OCI-LY3 (cell line): ENCODE results near the gene EML3.
A peak's percentile ranks its signal among the peaks of the same experiment; 100 is the strongest.

Experiments
- H2AFZ ChIP-seq: fragments of 200-600, 300-600 bp; shearing (Covaris generic); 2 replicates; pipeline ENCODE4 v1.6.0; 2014; ENCODE audit warnings: antibody characterized with exemption, low read depth, low read length
- H3K27ac ChIP-seq: fragments of 200-600, 300-600 bp; sonication (generic); 2 replicates; pipeline ENCODE4 v1.5.1; 2014; ENCODE audit warnings: mild to moderate bottlenecking, low read length, moderate library complexity, mixed read lengths
- H3K27me3 ChIP-seq: fragments of 200-600, 300-600 bp; sonication (generic); 2 replicates; pipeline ENCODE4 v1.6.1; 2014; ENCODE audit warnings: low read depth, low read length, mixed read lengths
- H3K36me3 ChIP-seq: fragments of 200-600, 300-600 bp; sonication (generic); replicated peaks from 2 replicates; pipeline ENCODE3; 2014; ENCODE audit warnings: low read depth, low read length, mixed read lengths
- H3K4me1 ChIP-seq: fragments of 300-600, 200-600 bp; sonication (generic); 2 replicates; pipeline ENCODE4 v1.6.1; 2014; ENCODE audit warnings: low read length, mixed read lengths
- H3K4me2 ChIP-seq: fragments of 200-600, 300-600 bp; sonication (generic); 2 replicates; pipeline ENCODE4 v1.6.1; 2014; ENCODE audit warnings: low read length, mixed read lengths
- H3K4me3 ChIP-seq: fragments of 300-600, 200-600 bp; sonication (generic); 2 replicates; pipeline ENCODE4 v1.5.1; 2014; ENCODE audit warnings: antibody characterized with exemption, mild to moderate bottlenecking, low read length, moderate library complexity
- H3K79me2 ChIP-seq: fragments of 300-600, 200-600 bp; shearing (Covaris generic); 2 replicates; pipeline ENCODE4 v1.6.1; 2014; ENCODE audit warnings: mild to moderate bottlenecking, low read length, mixed read lengths
- H3K9ac ChIP-seq: fragments of 300-600, 200-600 bp; shearing (Covaris generic); 2 replicates; pipeline ENCODE4 v1.6.0; 2014; ENCODE audit warnings: mild to moderate bottlenecking, low read length, moderate library complexity
- H3K9me3 ChIP-seq: fragments of 200-600, 300-600 bp; shearing (Covaris generic); 2 replicates; pipeline ENCODE4 v1.6.1; 2014; ENCODE audit warnings: low read length, mixed read lengths; ENCODE audit not compliant: insufficient read depth
- H4K20me1 ChIP-seq: fragments of 200-600, 300-600 bp; sonication (generic); 2 replicates; pipeline ENCODE4 v1.6.1; 2016; ENCODE audit warnings: low read length, mixed read lengths; ENCODE audit not compliant: insufficient read depth
- EZH2phosphoT487 ChIP-seq: fragments of 200-600 bp; shearing (Covaris generic); IDR thresholded peaks from 2 replicates; pipeline ENCODE4 v1.6.1; 2018; ENCODE audit warnings: antibody characterized with exemption, mixed run types, low read depth
- TF ChIP-seq, protein P1 (sequence below): fragments of 200-600, 300-600 bp; sonication (generic); IDR thresholded peaks from 2 replicates; pipeline ENCODE4 v1.5.1; 2014; ENCODE audit warnings: antibody characterized with exemption, low read length, low read depth

Gene EML3

GRCh38 chr11:62610814-62611704, 1.5 kb downstream of the EML3 start:
- Histone ChIP-seq H3K4me3 (peak overlapping the region; percentile 91), H3K4me2 (peak overlapping the region; percentile 96), H3K27me3 (no peaks in the 10 kb centered on the region), H3K27ac (peak overlapping the region; percentile 72), H3K4me1 (peaks cover 9% of the 10 kb centered on the region), H3K9me3 (no peaks in the 10 kb centered on the region), H3K9ac (peak overlapping the region; percentile 96), H3K79me2 (peaks cover 16% of the 10 kb centered on the region), H3K36me3 (peaks cover 15% of the 10 kb centered on the region), H4K20me1 (no peaks in the 10 kb centered on the region), H2AFZ (0 out of 2 replicates have a peak overlapping the region, but pooled peaks have one; percentile 31)
- no peak for TF ChIP-seq EZH2phosphoT487
- TF ChIP-seq, protein P1, sequence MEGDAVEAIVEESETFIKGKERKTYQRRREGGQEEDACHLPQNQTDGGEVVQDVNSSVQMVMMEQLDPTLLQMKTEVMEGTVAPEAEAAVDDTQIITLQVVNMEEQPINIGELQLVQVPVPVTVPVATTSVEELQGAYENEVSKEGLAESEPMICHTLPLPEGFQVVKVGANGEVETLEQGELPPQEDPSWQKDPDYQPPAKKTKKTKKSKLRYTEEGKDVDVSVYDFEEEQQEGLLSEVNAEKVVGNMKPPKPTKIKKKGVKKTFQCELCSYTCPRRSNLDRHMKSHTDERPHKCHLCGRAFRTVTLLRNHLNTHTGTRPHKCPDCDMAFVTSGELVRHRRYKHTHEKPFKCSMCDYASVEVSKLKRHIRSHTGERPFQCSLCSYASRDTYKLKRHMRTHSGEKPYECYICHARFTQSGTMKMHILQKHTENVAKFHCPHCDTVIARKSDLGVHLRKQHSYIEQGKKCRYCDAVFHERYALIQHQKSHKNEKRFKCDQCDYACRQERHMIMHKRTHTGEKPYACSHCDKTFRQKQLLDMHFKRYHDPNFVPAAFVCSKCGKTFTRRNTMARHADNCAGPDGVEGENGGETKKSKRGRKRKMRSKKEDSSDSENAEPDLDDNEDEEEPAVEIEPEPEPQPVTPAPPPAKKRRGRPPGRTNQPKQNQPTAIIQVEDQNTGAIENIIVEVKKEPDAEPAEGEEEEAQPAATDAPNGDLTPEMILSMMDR, result no peak

DNA sequence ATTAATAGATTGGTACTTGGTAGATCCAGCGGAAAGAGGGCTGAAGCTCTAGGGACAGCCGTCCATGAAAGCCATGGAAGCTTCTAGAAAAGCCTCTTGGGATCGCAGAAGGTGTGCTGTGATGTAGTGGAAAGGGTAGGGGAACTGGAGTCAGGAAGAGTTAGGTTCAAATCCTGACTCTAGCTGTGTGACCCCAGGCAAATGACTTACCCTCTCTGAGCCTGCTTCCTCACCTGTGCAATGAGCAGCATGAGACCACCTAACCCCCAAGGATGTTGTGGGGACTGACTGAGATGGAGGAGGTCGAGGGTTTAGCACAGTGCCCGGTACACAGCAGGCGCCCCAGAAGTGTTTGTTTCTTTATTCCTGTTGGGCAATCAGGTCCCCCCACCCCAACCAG, 2.2 kb downstream of the EML3 start:
- no peak overlapping the region for H3K4me3 ChIP-seq
- no peaks in the 10 kb centered on the region for H4K20me1 ChIP-seq
- H3K9me3 ChIP-seq, result no peaks in the 10 kb centered on the region
- H3K27me3 ChIP-seq, result no peaks in the 10 kb centered on the region
- H2AFZ ChIP-seq, result no peak overlapping the region
- H3K27ac ChIP-seq, result no peak overlapping the region
- no peak overlapping the region for H3K4me2 ChIP-seq
- no peak for TF ChIP-seq EZH2phosphoT487
- TF ChIP-seq, protein P1, result no peak
- H3K36me3 ChIP-seq, result peaks cover 15% of the 10 kb centered on the region
- peaks cover 16% of the 10 kb centered on the region for H3K79me2 ChIP-seq
- H3K4me1 ChIP-seq, result peaks cover 9% of the 10 kb centered on the region
- H3K9ac ChIP-seq, result no peak overlapping the region

DNA sequence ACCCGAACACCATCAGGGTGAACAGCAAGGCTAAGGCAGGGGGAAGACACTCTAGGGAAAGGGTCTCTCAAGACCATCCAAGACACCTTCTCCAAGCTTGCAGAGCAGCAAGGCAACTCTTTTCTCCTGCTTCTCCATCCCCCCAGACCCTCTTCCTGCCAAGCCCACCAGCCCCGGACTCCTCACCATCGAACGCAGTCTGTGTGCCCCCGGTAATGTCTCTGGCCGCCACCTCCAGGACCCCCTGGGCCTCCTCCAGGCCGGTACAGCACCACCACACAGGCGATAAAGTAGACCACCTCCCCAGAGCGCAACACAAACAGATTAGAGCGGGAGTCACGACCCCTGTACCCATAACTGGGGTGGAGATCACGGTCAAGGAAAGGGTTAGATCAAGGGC, 3.8 kb downstream of the EML3 start:
- Histone ChIP-seq H4K20me1 (no peaks in the 10 kb centered on the region), H3K36me3 (peaks cover 16% of the 10 kb centered on the region), H3K27me3 (no peaks in the 10 kb centered on the region), H3K4me1 (peaks cover 9% of the 10 kb centered on the region), H3K79me2 (peaks cover 16% of the 10 kb centered on the region), H3K9ac (no peak overlapping the region), H2AFZ (no peak overlapping the region), H3K27ac (no peak overlapping the region), H3K4me2 (no peak overlapping the region), H3K4me3 (no peak overlapping the region), H3K9me3 (no peaks in the 10 kb centered on the region)
- TF ChIP-seq EZH2phosphoT487, result no peak
- TF ChIP-seq, protein P1, result no peak

GRCh38 chr11:62607714-62608113, 4.9 kb downstream of the EML3 start:
- TF ChIP-seq, protein P1, result no peak
- TF ChIP-seq EZH2phosphoT487, result no peak
- Histone ChIP-seq H3K4me3 (no peak overlapping the region), H3K4me1 (peaks cover 9% of the 10 kb centered on the region), H3K27ac (no peak overlapping the region), H4K20me1 (no peaks in the 10 kb centered on the region), H3K36me3 (peaks cover 22% of the 10 kb centered on the region), H2AFZ (no peak overlapping the region), H3K4me2 (no peak overlapping the region), H3K9me3 (no peaks in the 10 kb centered on the region), H3K27me3 (no peaks in the 10 kb centered on the region), H3K9ac (no peak overlapping the region), H3K79me2 (peaks cover 16% of the 10 kb centered on the region)
